HG02623 (cell line): Measurements from ENCODE around the gene ZKSCAN2.

ENCODE experiments used
- ATAC-seq: cut with Tn5 transposase; IDR thresholded peaks from one replicate; pipeline ENCODE4 v1.9.1; 2021; ENCODE audit warnings: moderate library complexity; ENCODE audit not compliant: unreplicated experiment

The ZKSCAN2 gene

GRCh38 chr16:25224731-25225319, 32.8 kb downstream of the ZKSCAN2 start:
- no peak for ATAC-seq

DNA sequence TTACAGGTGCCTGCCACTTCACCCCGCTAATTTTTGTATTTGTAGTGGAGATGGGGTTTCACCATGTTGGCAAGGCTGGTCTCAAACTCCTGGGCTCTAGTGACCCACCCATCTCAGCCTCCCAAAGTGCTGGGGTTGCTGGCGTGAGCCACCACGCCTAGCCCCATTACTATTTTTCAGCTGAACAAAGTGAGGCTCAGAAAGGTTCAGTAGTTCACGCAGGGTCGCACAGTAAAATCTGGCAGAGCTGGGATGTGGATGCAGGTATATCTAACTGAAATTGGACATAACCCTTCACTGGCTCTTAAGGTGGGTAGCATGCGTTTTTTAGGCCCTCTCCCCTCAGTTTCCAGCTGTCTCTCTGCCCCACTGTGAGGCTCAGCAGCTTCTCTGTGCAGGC, 33.7 kb downstream of the ZKSCAN2 start:
- ATAC-seq = no peak

GRCh38 chr16:25222959-25223358, 34.7 kb downstream of the ZKSCAN2 start:
- ATAC-seq = no peak

GRCh38 chr16:25219070-25219737, 38.4 kb downstream of the ZKSCAN2 start:
- ATAC-seq = no peak

DNA sequence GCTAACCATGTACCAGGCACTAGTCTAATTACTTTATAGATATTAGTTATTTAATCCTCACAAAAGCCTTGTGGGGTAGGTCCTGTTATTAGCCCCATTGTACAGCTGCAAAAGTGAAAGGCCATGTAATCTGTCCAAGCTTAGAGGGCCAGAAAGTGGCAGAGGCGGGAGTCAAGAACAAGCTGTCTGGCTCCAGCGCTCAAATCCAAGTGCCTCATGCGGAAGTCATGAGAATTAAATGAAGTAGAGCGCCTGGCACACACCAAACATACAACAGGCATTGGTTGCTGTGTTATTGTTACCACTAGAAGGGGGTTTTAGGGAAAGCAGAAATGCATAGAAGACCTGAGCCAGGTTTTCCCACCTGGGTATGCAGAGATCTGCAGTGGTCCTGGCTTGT, 39.7 kb downstream of the ZKSCAN2 start:
- no peak for ATAC-seq

- no peak for ATAC-seq
These were observed 40.5 kb downstream of the ZKSCAN2 start for GRCh38 chr16:25217112-25217511.

DNA sequence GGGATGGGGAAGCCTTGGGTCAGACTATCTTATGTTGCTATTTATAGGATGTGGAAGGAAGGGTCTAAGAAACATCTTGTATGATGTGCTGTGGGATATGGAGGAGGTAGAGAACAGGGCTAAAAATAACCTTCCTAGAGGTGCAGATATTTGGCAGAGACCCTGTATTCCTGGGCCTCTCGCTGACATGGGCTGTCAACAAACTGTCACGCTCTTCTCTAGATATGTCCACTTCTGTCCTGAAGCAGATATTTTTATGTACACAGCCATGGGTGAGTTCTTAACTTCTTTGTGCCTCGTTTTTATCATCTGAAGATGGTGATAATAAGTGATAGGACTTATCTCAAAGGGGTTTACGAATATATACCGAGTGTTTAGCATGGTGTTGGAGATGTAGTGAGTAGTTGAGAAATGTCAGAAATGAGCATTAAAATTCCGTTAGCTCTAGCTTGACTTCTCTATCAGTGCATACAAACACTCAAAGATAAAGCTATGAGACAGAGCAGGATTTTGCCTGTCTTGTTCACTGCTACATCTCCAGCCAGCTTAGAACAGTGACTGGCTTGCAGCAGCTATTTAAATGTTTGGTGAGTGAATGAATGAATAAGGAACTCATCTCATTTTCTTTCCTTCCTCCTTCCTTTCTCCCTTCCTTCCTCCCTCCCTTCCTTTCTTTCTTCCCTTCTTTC, 43.8 kb downstream of the ZKSCAN2 start:
- ATAC-seq = no peak

- no peak for ATAC-seq
These were observed 45.0 kb downstream of the ZKSCAN2 start for GRCh38 chr16:25212636-25213035.

DNA sequence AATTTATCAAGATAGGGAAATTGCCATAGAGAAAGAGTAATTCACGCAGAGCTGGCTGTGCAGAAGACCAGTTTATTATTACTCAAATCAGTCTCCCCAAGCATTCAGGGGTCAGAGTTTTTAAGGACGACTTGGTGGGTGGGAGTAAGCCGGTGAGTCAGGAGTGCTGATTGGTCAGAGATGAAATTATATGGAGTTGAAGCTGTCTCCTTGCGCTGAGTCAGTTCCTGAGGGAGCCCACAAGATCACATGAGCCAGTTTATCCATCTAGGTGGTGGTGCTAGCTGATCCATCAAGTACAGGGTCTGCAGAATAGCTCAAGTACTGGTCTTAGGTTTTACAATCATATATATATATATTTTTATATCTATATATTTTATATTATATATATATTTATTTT, 46.9 kb downstream of the ZKSCAN2 start:
- no peak for ATAC-seq

GRCh38 chr16:25199457-25199856, 58.2 kb downstream of the ZKSCAN2 start:
- ATAC-seq = no peak

DNA sequence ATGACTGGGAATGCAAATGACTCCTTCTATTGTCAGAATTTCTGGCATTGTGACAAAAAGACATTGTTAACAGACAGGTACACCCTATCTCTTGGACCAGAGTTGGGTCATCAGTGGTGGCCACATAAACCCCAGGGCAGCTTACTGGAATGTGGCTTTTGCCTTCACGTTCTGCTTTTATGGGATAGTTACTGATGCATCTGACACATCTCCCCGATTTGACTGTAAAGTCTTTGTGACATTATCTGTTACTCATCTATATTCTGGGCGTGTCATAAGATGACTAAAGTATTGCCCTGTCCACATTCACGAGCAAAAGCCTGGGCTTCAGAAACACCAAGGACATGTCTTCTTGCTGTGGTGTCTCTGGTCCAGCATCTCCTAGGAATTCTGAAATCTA, 59.6 kb downstream of the ZKSCAN2 start:
- ATAC-seq = no peak

- ATAC-seq = no peak
These were observed 63.3 kb downstream of the ZKSCAN2 start for GRCh38 chr16:25194273-25194878.

- no peak for ATAC-seq
These were observed 65.5 kb downstream of the ZKSCAN2 start for GRCh38 chr16:25192096-25192495.

- no peak for ATAC-seq
These were observed 68.3 kb downstream of the ZKSCAN2 start for GRCh38 chr16:25189305-25189704.

GRCh38 chr16:25187491-25187795, 70.2 kb downstream of the ZKSCAN2 start:
- no peak for ATAC-seq
